ENCODE measurements around the gene OR6M1.
A peak's percentile ranks its signal among the peaks of the same experiment; 100 is the strongest.

OR6M1 gene

GRCh38 chr11:123775289-123775688 is 30.9 kb downstream of the OR6M1 start:
- no peak for DNase-seq

GRCh38 chr11:123773959-123774358 is 32.2 kb downstream of the OR6M1 start:
- DNase-seq = no peak

GRCh38 chr11:123773026-123773425 is 33.1 kb downstream of the OR6M1 start:
- no peak for DNase-seq

- DNase-seq = no peak
These were observed 34.5 kb downstream of the OR6M1 start for GRCh38 chr11:123771664-123772063.

GRCh38 chr11:123770712-123771111 is 35.4 kb downstream of the OR6M1 start:
- DNase-seq = no peak

- no peak for DNase-seq
These were observed 40.5 kb downstream of the OR6M1 start for GRCh38 chr11:123765601-123766000.

GRCh38 chr11:123762422-123762821 is 43.7 kb downstream of the OR6M1 start:
- DNase-seq = no peak

- peak; percentile 72 for DNase-seq
These were observed 45.3 kb downstream of the OR6M1 start for GRCh38 chr11:123760894-123761293.

- no peak for DNase-seq
These were observed 48.2 kb downstream of the OR6M1 start for GRCh38 chr11:123757976-123758375.

GRCh38 chr11:123755813-123756212 is 50.3 kb downstream of the OR6M1 start:
- no peak for DNase-seq

Measured in activated CD4-positive, alpha-beta T cell treated with anti-CD3 and anti-CD28 coated beads, Interleukin-10, Interleukin-2, amounts not matched to agents 100 ng/mL and 50 ng/mL, durations not matched to agents 16 hours and 8 hours (primary cell).